Erythroblast (primary cell): ENCODE data around the gene DGKD.

ENCODE experiments used
- DNase-seq, 2 experiments: peaks; one replicate each; lab custom pipeline; 2025; lab: John Stamatoyannopoulos, UW
- GATA1 ChIP-seq: IDR thresholded peaks from 2 replicates; pipeline ENCODE4 v1.6.1; 2011; ENCODE audit warnings: low read depth, mild to moderate bottlenecking, control low read depth, low read length, moderate library complexity
- POLR2A ChIP-seq: IDR thresholded peaks from 2 replicates; pipeline ENCODE4 v1.6.1; 2011; ENCODE audit warnings: mild to moderate bottlenecking, low read length

DGKD gene

DNA sequence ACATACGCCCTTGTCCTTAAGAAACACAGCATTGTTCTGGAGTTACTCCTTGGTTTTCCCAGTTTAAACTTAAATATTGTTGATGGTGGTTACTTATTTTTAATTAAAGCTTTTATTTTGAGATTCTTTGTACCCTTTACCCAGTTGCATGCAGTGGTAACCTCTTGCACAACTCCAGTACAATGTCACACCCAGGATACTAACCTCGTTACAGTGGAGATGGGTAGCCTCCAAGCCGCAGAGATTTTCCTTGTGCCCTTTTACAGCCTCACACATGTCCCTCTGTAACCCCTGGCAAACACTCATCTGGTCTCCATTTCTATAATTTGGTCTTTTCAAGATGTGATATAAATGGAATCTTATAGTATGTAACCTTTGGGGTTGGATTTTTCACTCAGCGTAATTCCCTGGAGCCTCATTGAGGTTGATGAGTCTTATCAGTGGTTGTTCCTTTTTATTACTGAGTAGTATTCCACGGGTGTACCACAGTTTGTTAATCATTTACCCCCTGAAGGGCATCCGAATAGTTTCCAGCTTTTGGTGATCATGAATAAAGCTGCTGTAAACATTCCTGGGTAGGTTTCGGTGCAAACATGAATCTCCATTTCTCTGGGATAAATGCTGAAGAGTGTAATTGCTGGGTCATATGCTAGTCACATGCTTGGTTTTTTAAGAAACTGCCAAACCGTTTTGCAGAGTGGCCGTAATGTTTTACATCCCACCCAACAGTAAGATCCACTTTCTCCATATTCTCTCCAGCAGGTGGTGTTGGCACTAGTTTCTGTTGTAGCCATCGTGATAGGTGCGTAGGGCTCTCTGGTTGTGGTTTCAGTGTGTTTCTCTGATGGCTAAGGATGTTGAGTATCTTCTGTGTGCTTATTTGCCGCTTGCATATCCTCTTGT is 68.6 kb downstream of the DGKD start:
- no peak for DNase-seq
- TF ChIP-seq GATA1, result no peak
- TF ChIP-seq POLR2A, result no peak

DNA sequence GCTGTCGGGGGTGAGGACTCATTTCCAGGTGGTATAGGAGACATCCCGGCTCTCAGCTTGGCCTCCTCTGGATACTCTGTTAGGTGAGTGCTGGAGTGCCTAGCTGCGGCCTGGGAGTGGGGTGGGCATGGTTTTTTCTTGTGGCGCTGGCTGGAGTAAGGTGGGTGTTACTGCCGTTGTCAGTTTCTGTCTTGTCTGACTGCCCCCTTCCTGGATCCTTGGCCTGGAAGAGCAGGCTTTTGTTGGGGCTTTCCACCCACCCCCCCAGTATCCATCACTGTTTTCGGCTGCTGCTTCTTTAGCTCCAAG is 69.2 kb downstream of the DGKD start:
- DNase-seq, result no peak
- TF ChIP-seq POLR2A, result no peak
- no peak for TF ChIP-seq GATA1

DNA sequence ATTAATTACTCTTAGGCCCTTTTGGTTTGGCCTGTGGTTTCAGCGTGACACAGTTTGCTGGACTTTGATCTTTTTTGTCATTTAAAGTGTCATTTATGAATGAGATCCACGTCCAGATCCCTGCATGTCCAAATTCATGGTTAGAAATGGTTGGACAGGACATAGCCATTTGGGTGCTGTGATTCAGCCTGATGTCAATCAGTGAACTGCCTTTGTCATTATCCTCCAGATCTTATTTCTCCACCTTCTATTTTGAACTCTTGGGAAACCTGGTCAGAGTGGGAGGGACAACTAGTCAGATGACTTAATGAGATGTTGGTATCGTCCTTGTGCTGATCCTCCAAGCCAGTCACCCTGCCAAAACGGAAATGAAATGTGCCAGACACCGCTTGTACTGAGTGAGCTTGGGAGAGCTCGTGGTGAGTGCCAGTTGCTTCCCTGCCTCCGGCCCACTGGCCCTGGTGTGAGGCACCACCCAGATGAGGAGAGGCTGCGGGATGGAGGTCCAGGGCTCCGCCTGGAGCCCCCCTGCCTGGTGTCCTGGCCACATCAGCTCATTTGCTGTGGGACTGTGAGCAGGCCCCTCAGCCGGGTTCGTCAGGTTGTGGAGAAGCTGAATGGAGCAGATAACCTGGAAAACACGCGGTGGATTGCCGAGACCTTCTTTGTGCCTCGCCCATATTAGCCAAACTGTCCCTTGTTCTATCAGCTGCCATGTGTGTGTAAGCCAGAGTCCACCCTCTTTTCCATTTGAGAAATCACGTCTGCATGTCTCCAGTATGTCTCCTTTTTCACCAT is 70.1 kb downstream of the DGKD start:
- TF ChIP-seq POLR2A, result no peak
- no peak for DNase-seq

DNA sequence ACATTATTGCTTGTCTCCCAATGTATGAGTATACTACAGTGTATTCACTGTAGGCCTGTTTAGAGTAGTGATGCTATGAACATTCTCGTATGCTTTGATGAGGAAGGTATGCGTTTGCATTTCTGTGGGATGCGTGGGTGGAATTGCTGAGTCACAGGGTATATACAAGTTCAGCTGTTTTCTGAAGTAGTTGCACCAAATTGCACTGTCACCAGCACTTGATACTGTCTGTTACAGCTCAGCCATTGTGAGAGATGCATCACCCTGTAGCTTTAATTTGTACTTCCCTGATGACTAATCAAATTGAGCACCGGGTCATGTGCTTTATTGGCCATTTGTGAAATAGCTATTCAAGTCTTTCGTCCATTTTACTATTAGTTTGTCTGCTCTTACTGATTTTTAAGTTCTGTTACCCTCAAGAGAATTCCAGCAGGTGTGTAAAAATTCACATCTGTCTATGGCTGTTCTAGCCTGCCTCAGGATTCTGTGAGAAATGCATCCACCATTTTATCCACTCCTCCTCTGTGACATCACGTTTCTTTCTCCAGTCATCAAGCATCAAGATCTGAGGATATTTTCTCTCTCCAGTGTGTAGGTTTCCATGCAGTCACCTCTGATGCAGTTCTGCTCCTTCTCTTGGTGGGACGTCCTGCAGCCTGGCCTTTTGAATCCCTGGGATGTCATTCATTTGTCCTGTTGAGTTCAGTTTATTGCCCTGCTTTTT is 72.5 kb downstream of the DGKD start:
- TF ChIP-seq POLR2A (no peak), GATA1 (no peak)
- peak; percentile 35 to 53 for DNase-seq

DNA sequence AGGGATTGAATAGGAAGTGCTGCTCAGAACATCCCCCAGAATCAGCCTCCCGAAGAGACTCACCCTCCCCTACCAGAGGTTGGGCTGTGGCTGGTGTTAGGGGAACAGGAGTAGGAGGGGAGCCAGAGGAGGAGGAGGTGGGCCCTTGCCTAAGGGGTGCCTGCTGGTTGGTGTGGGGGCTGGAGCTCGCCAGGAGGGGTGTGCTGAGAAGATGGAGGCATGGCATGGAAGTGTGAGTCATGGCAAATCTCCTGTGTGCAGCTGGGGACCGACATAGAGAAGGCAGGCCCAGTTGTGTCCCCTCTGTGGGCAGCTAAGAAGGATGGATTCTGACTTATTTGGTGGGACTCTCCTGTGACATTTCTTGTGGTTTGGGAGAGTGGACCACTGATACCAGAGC is 73.7 kb downstream of the DGKD start:
- DNase-seq, result no peak

DNA sequence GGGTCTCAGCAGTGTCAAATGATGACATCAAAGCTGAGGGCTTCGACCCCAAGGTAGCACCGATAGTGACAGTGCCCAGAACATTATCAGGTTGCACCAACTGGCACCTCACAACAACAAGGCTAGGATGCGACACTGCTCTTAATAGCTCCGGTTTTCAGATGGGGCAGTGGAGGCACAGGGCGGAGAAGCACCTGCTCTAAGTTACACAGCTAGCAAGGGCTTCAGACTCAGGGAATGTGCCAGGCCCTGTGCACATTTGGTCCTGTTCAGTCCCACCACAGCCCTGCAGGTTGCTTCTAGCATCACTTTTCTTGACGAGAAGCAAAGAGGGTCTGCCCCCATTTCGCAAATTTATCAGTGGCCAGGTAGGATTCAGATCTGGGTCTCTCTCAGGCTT is 74.1 kb downstream of the DGKD start:
- TF ChIP-seq POLR2A (no peak), GATA1 (no peak)
- no peak for DNase-seq

More for the DNA sequence above, 73.7 kb downstream of the DGKD start:
- TF ChIP-seq POLR2A (no peak), GATA1 (no peak)

DNA sequence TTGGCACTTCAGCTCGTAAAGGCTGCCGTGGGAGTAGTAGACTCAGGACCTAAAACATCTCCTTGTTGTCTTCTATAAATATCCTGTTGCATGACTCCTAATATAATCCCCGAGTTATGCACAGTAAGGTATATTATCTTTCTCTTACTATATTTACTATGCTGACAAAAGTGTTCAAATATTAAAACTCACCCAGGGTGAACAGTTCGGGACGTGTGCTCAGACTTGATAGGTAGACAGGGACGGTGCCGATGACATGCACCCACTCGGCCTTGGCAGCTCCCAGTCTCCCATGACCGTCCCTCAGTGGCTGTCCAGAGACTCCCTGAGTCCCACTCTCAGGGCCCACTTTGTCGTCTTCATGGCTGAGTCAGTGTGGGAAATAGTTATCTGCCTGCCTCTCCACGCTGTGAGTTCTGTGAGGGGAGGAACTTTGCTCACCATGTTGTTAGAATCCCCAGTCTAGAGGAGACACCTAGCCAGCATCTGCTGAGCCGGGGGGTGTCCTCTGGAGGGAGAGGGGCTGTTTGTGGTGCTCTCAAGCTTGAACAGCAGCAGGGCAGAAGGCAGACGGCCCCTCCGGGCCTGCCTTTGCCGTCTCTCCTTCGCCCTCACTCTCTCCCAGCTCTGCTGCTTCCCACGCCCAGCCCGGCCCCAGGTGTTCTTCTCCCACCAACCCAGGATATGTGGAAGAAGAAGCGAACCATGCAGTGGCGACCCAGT is 75.0 kb downstream of the DGKD start:
- DNase-seq, result no peak
- no peak for TF ChIP-seq GATA1

DNA sequence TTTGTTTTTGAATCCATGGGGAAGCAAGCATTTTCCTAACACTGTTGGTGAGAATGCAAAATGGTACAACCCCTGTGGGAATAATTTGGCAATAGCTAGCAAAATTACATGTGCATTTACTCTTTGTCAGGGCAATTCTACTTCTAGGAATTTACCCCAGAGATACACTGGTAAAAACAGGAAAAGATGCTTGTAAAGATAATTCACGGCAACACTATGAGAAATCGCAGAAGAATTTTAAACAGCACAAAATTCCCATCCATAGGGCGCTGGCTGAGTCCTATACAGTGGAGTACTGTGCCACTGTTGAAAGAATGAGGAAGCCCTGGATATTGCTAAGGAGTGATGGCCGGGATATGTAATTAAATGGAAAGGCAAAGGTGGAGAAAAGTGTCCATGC is 75.8 kb downstream of the DGKD start:
- no peak for DNase-seq
- TF ChIP-seq GATA1 (no peak), POLR2A (no peak)

DNA sequence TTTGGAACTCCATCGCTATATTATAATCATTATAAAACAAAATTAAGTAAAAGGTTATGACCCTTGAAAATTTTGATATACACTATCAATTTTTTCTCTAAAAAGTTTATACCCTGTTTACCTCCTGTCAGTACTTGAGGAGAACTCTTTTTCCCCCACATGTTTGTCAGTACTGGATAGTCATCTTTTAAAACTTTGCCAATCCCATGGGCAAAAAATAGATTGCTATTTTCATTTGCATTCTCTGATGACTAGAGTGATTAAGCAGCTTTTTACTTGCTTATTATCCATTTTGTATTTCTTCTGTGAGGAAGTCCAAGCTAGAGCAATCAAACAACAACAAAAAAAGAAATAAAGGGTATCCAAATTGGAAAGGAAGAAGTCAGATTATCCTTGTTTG is 76.4 kb downstream of the DGKD start:
- no peak for DNase-seq
- TF ChIP-seq POLR2A, result no peak
- no peak for TF ChIP-seq GATA1

DNA sequence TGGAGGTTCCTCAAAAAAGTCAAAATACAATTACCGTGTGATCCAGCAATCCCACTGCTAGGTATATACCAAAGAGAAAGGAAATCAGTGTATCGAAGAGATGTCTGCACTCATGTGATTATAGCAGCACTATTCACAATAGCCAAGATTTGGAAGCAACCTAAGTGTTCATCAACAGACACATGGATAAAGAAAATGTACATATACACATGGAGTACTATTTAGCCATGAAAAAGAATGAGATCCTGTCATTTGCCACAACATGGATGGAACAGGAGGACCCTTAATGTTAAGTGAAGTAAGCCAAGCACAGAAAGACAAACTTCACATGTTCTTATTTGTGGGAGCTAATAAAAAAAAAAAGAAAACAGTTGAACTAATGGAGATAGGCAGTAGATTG is 78.7 kb downstream of the DGKD start:
- TF ChIP-seq POLR2A (no peak), GATA1 (no peak)
- no peak for DNase-seq

DNA sequence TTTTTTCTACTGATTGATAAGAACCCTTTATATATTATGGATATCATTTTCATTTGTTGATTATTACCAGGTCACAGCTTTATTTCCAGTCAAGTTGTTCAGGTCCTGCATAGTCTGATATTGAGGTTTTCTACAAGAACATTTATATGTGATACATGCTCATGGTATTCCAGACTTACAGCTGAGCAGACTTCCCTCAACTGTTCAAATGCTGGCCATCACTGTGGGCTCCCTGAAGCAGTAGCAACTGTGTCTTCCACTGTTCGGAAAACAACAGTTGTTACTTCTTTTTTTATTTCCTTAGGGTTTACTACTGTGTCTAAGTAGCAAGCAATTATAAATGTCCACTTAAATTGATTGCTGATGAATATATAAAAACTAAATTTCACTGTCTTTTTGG is 79.5 kb downstream of the DGKD start:
- TF ChIP-seq POLR2A (no peak), GATA1 (no peak)
- no peak for DNase-seq

DNA sequence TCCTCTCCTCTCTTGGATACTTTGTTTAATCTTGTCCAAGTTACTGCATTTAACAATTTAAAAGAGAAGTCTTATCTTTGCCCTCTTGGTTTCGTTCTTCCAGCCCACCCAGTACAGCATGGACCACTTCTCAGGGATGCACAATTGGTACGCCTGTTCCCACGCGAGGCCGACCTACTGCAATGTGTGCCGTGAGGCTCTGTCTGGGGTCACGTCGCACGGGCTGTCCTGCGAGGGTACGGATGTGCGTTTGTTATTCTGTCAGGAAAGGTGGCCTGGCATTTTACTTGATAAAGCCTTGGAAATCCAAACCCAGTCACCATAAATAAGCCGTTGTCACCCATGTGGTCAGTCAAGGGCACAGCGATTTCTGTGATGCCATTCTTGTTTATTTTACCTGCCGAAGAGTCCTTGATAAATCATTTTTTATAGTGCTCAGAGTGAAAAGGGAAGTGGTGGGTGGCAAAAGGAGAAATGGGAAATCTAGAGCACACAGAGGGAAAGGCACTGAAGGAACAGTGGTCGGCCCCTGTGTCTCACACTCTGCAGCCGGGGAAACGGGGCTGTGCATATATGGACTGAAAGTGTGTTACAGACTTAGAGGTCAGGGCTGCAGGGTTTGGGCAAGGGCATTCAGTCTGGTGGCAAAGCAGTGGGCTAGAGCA is 80.5 kb downstream of the DGKD start:
- no peak for DNase-seq
- TF ChIP-seq POLR2A, result no peak
